Neural cell (in vitro differentiated cells): Measurements from ENCODE around the gene UGCG.

ENCODE experiments used
- EZH2 ChIP-seq: fragments of 200-600, 300-800 bp; shearing (Covaris generic), sonication (generic); IDR thresholded peaks from 2 replicates; pipeline ENCODE4 v1.6.1; 2014; ENCODE audit warnings: antibody characterized with exemption, low read length, borderline replicate concordance, mild to moderate bottlenecking; ENCODE audit not compliant: insufficient read depth, poor library complexity, severe bottlenecking
- MXI1 ChIP-seq: fragments of 450-650 bp; conservative IDR thresholded peaks from 2 replicates; pipeline ENCODE4 v1.6.1; 2014; ENCODE audit warnings: antibody characterized with exemption, mild to moderate bottlenecking; ENCODE audit not compliant: poor library complexity, severe bottlenecking
- POLR2AphosphoS5 ChIP-seq: IDR thresholded peaks from 2 replicates; pipeline ENCODE4 v1.6.1; 2012
- RAD21 ChIP-seq: fragments of 450-650 bp; conservative IDR thresholded peaks from 2 replicates; pipeline ENCODE4 v1.6.1; 2014; ENCODE audit warnings: antibody characterized with exemption, mild to moderate bottlenecking, moderate library complexity
- TF ChIP-seq, protein P1 (sequence below): fragments of 450-650 bp; IDR thresholded peaks from 2 replicates; pipeline ENCODE4 v1.5.1; 2014; ENCODE audit warnings: antibody characterized with exemption, mild to moderate bottlenecking, moderate library complexity; ENCODE audit not compliant: poor library complexity, severe bottlenecking
- TF ChIP-seq, protein P2 (sequence below): IDR thresholded peaks from 2 replicates; pipeline ENCODE4 v1.6.1; 2012; ENCODE audit warnings: borderline replicate concordance

DNA sequence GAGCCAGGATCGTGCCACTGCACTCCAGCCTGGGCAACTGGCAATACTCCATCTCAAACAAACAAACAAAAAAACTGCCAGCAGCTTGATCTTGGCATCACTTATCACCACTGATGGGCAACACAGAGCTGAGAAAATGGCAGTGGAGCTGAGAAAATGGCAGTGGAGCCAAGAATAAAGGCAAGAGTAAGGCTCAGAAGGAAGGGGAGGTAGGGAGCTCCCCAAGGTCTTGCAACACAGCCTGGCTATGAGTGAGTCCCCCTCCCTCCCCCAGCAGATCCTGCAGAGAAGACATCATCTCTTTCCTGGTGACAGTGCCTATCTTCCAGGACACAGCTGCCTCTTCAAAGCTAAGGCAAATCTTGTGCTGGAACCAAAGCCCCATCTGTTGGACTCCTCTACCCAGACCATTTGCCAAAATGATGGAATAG is 70.3 kb downstream of the UGCG start:
- TF ChIP-seq RAD21 (no peak), POLR2AphosphoS5 (no peak), EZH2 (no peak), MXI1 (no peak)
- TF ChIP-seq, protein P1, sequence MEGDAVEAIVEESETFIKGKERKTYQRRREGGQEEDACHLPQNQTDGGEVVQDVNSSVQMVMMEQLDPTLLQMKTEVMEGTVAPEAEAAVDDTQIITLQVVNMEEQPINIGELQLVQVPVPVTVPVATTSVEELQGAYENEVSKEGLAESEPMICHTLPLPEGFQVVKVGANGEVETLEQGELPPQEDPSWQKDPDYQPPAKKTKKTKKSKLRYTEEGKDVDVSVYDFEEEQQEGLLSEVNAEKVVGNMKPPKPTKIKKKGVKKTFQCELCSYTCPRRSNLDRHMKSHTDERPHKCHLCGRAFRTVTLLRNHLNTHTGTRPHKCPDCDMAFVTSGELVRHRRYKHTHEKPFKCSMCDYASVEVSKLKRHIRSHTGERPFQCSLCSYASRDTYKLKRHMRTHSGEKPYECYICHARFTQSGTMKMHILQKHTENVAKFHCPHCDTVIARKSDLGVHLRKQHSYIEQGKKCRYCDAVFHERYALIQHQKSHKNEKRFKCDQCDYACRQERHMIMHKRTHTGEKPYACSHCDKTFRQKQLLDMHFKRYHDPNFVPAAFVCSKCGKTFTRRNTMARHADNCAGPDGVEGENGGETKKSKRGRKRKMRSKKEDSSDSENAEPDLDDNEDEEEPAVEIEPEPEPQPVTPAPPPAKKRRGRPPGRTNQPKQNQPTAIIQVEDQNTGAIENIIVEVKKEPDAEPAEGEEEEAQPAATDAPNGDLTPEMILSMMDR: no peak
- TF ChIP-seq, protein P2, sequence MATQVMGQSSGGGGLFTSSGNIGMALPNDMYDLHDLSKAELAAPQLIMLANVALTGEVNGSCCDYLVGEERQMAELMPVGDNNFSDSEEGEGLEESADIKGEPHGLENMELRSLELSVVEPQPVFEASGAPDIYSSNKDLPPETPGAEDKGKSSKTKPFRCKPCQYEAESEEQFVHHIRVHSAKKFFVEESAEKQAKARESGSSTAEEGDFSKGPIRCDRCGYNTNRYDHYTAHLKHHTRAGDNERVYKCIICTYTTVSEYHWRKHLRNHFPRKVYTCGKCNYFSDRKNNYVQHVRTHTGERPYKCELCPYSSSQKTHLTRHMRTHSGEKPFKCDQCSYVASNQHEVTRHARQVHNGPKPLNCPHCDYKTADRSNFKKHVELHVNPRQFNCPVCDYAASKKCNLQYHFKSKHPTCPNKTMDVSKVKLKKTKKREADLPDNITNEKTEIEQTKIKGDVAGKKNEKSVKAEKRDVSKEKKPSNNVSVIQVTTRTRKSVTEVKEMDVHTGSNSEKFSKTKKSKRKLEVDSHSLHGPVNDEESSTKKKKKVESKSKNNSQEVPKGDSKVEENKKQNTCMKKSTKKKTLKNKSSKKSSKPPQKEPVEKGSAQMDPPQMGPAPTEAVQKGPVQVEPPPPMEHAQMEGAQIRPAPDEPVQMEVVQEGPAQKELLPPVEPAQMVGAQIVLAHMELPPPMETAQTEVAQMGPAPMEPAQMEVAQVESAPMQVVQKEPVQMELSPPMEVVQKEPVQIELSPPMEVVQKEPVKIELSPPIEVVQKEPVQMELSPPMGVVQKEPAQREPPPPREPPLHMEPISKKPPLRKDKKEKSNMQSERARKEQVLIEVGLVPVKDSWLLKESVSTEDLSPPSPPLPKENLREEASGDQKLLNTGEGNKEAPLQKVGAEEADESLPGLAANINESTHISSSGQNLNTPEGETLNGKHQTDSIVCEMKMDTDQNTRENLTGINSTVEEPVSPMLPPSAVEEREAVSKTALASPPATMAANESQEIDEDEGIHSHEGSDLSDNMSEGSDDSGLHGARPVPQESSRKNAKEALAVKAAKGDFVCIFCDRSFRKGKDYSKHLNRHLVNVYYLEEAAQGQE: no peak
